Measurements from ENCODE around the gene WASF2.

- TF ChIP-seq POLR2AphosphoS5 (IDR thresholded peaks at IDR 0.05; ENCODE audit: low read depth, low read length) (no peak), CREB1 (IDR thresholded peaks at IDR 0.05) (no peak), CHD2 (IDR thresholded peaks at IDR 0.05; ENCODE audit: low read length) (no peak), CTCF (IDR thresholded peaks at IDR 0.05; ENCODE audit: control extremely low read depth in 1 of 3, insufficient read depth in 1 of 3, low read depth in 1 of 3, low read length in 3 of 3) (no peak)
Measured at GRCh38 chr1:27506703-27507102, 16.7 kb upstream of the WASF2 start.

All from H1 (cell line).